ENCODE measurements around the gene LRFN2. TPM values are rescaled to one million over a fixed set of nuclear protein-coding genes. Genes with fewer than 3 reads are reported as not detected.

The LRFN2 gene
- total RNA-seq, 1 experiment from 2014 or later: 0.28 TPM

GRCh38 chr6:40369042-40369441 is 218.1 kb downstream of the LRFN2 start:
- no peaks in the 10 kb centered on the region for H3K36me3 ChIP-seq (replicated peaks; ENCODE audit: control insufficient read depth, insufficient read depth, low read length)

DNA sequence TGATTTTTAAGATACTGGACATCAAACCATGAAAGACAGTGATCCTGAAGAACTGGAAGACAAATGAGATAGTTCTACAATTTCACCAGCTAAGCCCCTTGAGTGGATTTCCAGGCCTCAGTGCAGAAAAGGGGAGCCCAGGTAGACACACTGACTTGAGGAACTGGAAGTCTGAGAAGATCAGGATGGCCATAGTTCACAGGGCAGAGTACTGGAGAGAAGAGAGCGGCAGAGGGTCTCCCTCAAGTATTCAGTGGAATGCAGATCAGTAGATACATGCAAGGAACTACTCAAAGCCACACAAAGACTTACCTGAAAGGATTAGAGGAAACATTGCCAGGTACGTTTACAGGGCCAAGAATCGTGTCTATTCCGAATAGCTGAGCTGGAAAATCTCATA is 224.3 kb downstream of the LRFN2 start:
- Histone ChIP-seq H3K27me3 (ENCODE audit: control insufficient read depth, insufficient read depth, low read length) (no peaks in the 10 kb centered on the region), H3K4me3 (ENCODE audit: insufficient read depth, low read depth, low read length) (no peak overlapping the region), H3K36me3 (replicated peaks; ENCODE audit: control insufficient read depth, insufficient read depth, low read length) (no peaks in the 10 kb centered on the region)
- no peak for DNase-seq

More at GRCh38 chr6:40369042-40369441, 218.1 kb downstream of the LRFN2 start:
- no peak for DNase-seq
- Histone ChIP-seq H3K27me3 (ENCODE audit: control insufficient read depth, insufficient read depth, low read length) (no peaks in the 10 kb centered on the region), H3K4me3 (ENCODE audit: insufficient read depth, low read depth, low read length) (no peak overlapping the region)

DNA sequence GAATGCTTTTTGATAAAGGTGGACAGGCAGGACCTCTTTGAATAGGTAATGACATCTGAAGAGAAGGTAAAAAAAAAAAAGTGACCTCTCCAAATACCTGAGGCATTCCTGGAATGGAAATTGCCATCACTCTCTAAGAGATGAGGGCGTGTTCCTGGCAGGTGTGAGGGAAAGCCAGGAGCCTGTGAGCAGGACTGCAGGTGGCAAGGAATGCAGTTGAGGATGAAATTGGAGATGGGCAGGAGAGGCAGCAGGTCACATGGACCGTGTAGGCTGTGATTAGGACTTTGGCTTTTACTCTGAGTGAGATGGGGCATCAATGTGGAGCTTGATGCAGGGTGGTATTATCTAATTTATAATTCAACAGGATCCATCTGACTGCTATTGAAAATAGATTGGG is 227.4 kb downstream of the LRFN2 start:
- Histone ChIP-seq H3K4me3 (ENCODE audit: insufficient read depth, low read depth, low read length) (no peak overlapping the region), H3K27me3 (ENCODE audit: control insufficient read depth, insufficient read depth, low read length) (no peaks in the 10 kb centered on the region), H3K36me3 (replicated peaks; ENCODE audit: control insufficient read depth, insufficient read depth, low read length) (no peaks in the 10 kb centered on the region)
- DNase-seq: peak; percentile 61

GRCh38 chr6:40358473-40359460 is 228.4 kb downstream of the LRFN2 start:
- H3K4me3 ChIP-seq (ENCODE audit: insufficient read depth, low read depth, low read length): no peak overlapping the region
- H3K36me3 ChIP-seq (replicated peaks; ENCODE audit: control insufficient read depth, insufficient read depth, low read length): no peaks in the 10 kb centered on the region
- no peaks in the 10 kb centered on the region for H3K27me3 ChIP-seq (ENCODE audit: control insufficient read depth, insufficient read depth, low read length)
- no peak for DNase-seq

- Histone ChIP-seq H3K27me3 (ENCODE audit: control insufficient read depth, insufficient read depth, low read length) (no peaks in the 10 kb centered on the region), H3K4me3 (ENCODE audit: insufficient read depth, low read depth, low read length) (no peak overlapping the region), H3K36me3 (replicated peaks; ENCODE audit: control insufficient read depth, insufficient read depth, low read length) (no peaks in the 10 kb centered on the region)
- DNase-seq: no peak
These were observed 230.8 kb downstream of the LRFN2 start for GRCh38 chr6:40356242-40356910.

DNA sequence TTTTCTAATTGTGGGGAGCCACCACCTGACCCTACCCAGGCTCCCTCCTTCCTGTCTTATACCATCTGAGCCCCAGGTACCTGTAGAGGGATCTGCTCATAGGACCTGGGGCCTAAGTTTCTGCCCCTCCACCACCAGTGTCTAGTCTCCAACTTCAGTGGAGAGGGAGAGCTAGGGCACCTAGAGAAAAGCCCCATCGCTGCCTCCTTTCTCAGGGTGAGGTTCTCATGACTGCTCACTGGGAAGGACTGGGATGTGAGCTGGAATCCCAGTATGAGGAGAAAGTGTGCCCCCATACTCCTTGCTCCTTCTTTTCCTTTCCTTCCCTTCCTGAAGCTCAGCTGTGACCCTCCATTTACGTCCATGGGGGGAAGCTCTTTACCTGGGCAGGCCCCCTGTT is 231.6 kb downstream of the LRFN2 start:
- Histone ChIP-seq H3K4me3 (ENCODE audit: insufficient read depth, low read depth, low read length) (no peak overlapping the region), H3K27me3 (ENCODE audit: control insufficient read depth, insufficient read depth, low read length) (no peaks in the 10 kb centered on the region), H3K36me3 (replicated peaks; ENCODE audit: control insufficient read depth, insufficient read depth, low read length) (no peaks in the 10 kb centered on the region)
- DNase-seq: no peak

- no peak for DNase-seq
- H3K4me3 ChIP-seq (ENCODE audit: insufficient read depth, low read depth, low read length): no peak overlapping the region
- H3K36me3 ChIP-seq (replicated peaks; ENCODE audit: control insufficient read depth, insufficient read depth, low read length): no peaks in the 10 kb centered on the region
- H3K27me3 ChIP-seq (ENCODE audit: control insufficient read depth, insufficient read depth, low read length): no peaks in the 10 kb centered on the region
These were observed 232.1 kb downstream of the LRFN2 start for GRCh38 chr6:40355066-40355465.

GRCh38 chr6:40353967-40354452 is 233.2 kb downstream of the LRFN2 start:
- H3K36me3 ChIP-seq (replicated peaks; ENCODE audit: control insufficient read depth, insufficient read depth, low read length): no peaks in the 10 kb centered on the region
- DNase-seq: no peak
- no peak overlapping the region for H3K4me3 ChIP-seq (ENCODE audit: insufficient read depth, low read depth, low read length)
- no peaks in the 10 kb centered on the region for H3K27me3 ChIP-seq (ENCODE audit: control insufficient read depth, insufficient read depth, low read length)

GRCh38 chr6:40353197-40353966 is 233.8 kb downstream of the LRFN2 start:
- H3K4me3 ChIP-seq (ENCODE audit: insufficient read depth, low read depth, low read length): no peak overlapping the region
- H3K27me3 ChIP-seq (ENCODE audit: control insufficient read depth, insufficient read depth, low read length): no peaks in the 10 kb centered on the region
- no peaks in the 10 kb centered on the region for H3K36me3 ChIP-seq (replicated peaks; ENCODE audit: control insufficient read depth, insufficient read depth, low read length)
- no peak for DNase-seq

- no peak for DNase-seq
- Histone ChIP-seq H3K4me3 (ENCODE audit: insufficient read depth, low read depth, low read length) (no peak overlapping the region), H3K36me3 (replicated peaks; ENCODE audit: control insufficient read depth, insufficient read depth, low read length) (no peaks in the 10 kb centered on the region), H3K27me3 (ENCODE audit: control insufficient read depth, insufficient read depth, low read length) (no peaks in the 10 kb centered on the region)
These were observed 234.5 kb downstream of the LRFN2 start for GRCh38 chr6:40352527-40353170.

- Histone ChIP-seq H3K36me3 (replicated peaks; ENCODE audit: control insufficient read depth, insufficient read depth, low read length) (no peaks in the 10 kb centered on the region), H3K4me3 (ENCODE audit: insufficient read depth, low read depth, low read length) (no peak overlapping the region), H3K27me3 (ENCODE audit: control insufficient read depth, insufficient read depth, low read length) (no peaks in the 10 kb centered on the region)
- DNase-seq: no peak
These were observed 235.2 kb downstream of the LRFN2 start for GRCh38 chr6:40352006-40352405.

DNA sequence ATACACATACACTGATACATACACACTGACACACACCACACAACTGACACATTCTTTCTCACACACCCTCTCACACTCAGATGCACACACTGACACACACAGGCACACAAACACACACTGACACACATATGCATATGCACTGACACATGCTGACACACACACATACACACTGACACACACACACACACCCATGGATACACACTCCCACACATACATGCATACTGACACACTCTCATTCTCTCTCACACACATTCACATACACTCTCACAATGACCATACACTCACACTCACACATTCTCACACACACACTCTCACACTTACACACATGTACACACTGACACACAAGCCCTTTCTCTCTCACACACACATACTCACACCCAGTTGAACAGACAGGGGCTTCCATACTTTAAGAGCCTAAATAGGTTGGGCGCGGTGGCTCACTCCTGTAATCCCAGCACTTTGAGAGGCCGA is 236.4 kb downstream of the LRFN2 start:
- H3K36me3 ChIP-seq (replicated peaks; ENCODE audit: control insufficient read depth, insufficient read depth, low read length): no peaks in the 10 kb centered on the region
- no peak overlapping the region for H3K4me3 ChIP-seq (ENCODE audit: insufficient read depth, low read depth, low read length)
- no peaks in the 10 kb centered on the region for H3K27me3 ChIP-seq (ENCODE audit: control insufficient read depth, insufficient read depth, low read length)
- no peak for DNase-seq

DNA sequence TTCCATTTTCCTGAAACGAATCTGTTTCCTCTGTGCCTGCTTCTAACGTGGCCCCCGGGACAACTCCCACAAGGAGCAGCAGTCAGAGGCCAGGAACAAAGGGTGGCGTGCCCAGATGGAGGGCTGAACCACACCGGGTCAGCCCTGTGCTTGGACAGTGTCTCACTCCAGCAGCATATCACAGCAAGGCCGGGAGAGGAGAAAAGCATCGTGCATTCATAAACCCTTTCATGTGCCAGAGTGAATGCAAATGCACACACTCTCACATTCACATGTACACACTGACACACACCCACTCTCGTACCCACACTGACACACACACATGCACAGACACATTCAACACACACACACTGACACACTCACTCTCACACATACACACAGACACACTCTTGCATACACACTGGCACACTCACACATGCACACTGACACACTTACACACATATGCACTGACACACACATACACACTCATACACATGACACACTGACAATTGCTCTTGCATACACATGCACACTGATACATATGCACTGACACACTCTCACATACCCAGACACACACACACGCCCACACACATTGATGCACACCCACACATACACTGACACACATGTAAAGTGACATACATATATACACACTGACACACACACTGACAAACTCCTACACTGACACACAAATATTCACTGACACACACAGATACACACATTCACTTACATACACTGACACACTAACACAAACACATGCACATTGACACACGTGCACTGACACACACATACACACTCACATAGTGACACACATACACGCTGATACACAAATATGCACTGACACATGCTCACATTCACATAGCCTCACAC is 237.0 kb downstream of the LRFN2 start:
- DNase-seq: peak; percentile 10
- no peak overlapping the region for H3K4me3 ChIP-seq (ENCODE audit: insufficient read depth, low read depth, low read length)
- H3K27me3 ChIP-seq (ENCODE audit: control insufficient read depth, insufficient read depth, low read length): no peaks in the 10 kb centered on the region
- H3K36me3 ChIP-seq (replicated peaks; ENCODE audit: control insufficient read depth, insufficient read depth, low read length): no peaks in the 10 kb centered on the region
